Neuronal stem cell (in vitro differentiated cells): ENCODE measurements around the gene TXNIP.

ENCODE experiments used
- DNase-seq: peaks from one replicate; pipeline ENCODE4 v3.0.0-alpha.2; 2013; ENCODE audit warnings: low spot score
- H2AFZ ChIP-seq: one replicate; pipeline ENCODE4 v1.6.1; 2013; ENCODE audit warnings: mild to moderate bottlenecking, low read length, inconsistent platforms
- H2AK5ac ChIP-seq: 2 replicates; pipeline ENCODE4 v1.6.1; 2013; ENCODE audit warnings: low read depth, mild to moderate bottlenecking, inconsistent platforms, low read length, moderate library complexity, mixed read lengths
- H2BK120ac ChIP-seq: 2 replicates; pipeline ENCODE4 v1.6.1; 2013; ENCODE audit warnings: low read depth, mild to moderate bottlenecking, inconsistent platforms, low read length, moderate library complexity, mixed read lengths
- H2BK12ac ChIP-seq: one replicate; pipeline ENCODE4 v1.6.1; 2013; ENCODE audit warnings: low read length, inconsistent platforms
- H2BK15ac ChIP-seq: 2 replicates; pipeline ENCODE4 v1.6.1; 2013; ENCODE audit warnings: mild to moderate bottlenecking, low read length, inconsistent platforms, mixed read lengths
- H2BK5ac ChIP-seq: one replicate; pipeline ENCODE4 v1.6.1; 2013; ENCODE audit warnings: inconsistent platforms, mild to moderate bottlenecking, low read length, moderate library complexity
- H3K14ac ChIP-seq: one replicate; pipeline ENCODE4 v1.6.1; 2013; ENCODE audit warnings: low read length, inconsistent platforms
- H3K18ac ChIP-seq: 2 replicates; pipeline ENCODE4 v1.6.1; 2013; ENCODE audit warnings: low read length, inconsistent platforms
- H3K23ac ChIP-seq: 2 replicates; pipeline ENCODE4 v1.6.1; 2013; ENCODE audit warnings: low read depth, mild to moderate bottlenecking, mixed read lengths, low read length, inconsistent platforms; ENCODE audit not compliant: poor library complexity
- H3K27ac ChIP-seq: replicated peaks from 3 replicates; pipeline ENCODE4 v1.5.1; 2013; ENCODE audit warnings: low read length, inconsistent platforms
- H3K27me3 ChIP-seq, 3 experiments: 2 replicates each; pipeline ENCODE4 v1.6.1; 2013; ENCODE audit warnings: low read length in 3 of 3, mild to moderate bottlenecking in 2 of 3, inconsistent platforms in 1 of 3, low read depth in 1 of 3, mixed read lengths in 1 of 3, moderate library complexity in 1 of 3; ENCODE audit not compliant: control insufficient read depth in 3 of 3, insufficient read depth in 3 of 3
- H3K36me3 ChIP-seq, 2 donors: replicated peaks in 1 of 2; 2 replicates each; pipeline ENCODE4 v1.6.1; 2013; ENCODE audit warnings: low read length in 2 of 2; ENCODE audit not compliant: control insufficient read depth in 2 of 2, insufficient read depth in 2 of 2
- H3K4ac ChIP-seq: 2 replicates; pipeline ENCODE4 v1.6.1; 2013; ENCODE audit warnings: inconsistent platforms, mild to moderate bottlenecking, low read length, moderate library complexity
- H3K4me1 ChIP-seq, 2 donors: 1 replicate in 1 of 2; 2 replicates in 1 of 2; pipeline ENCODE4 v1.6.1; 2013; ENCODE audit warnings: low read length in 2 of 2, low read depth in 1 of 2; ENCODE audit not compliant: control insufficient read depth in 2 of 2, insufficient read depth in 1 of 2
- H3K4me2 ChIP-seq: one replicate; pipeline ENCODE4 v1.6.1; 2013; ENCODE audit warnings: mild to moderate bottlenecking, low read length, inconsistent platforms; ENCODE audit not compliant: insufficient read depth, poor library complexity, severe bottlenecking
- H3K4me3 ChIP-seq, 2 donors: 2 replicates each; pipeline ENCODE4 v1.5.1; 2013; ENCODE audit warnings: low read length in 2 of 2, mild to moderate bottlenecking in 2 of 2, inconsistent platforms in 1 of 2, moderate library complexity in 1 of 2
- H3K79me1 ChIP-seq: one replicate; pipeline ENCODE4 v1.6.1; 2013; ENCODE audit warnings: low read depth, mild to moderate bottlenecking, inconsistent platforms, low read length, moderate library complexity
- H3K9ac ChIP-seq: one replicate; pipeline ENCODE4 v1.6.1; 2013; ENCODE audit warnings: mild to moderate bottlenecking, low read depth, low read length, inconsistent platforms; ENCODE audit not compliant: poor library complexity
- H3K9me3 ChIP-seq, 2 donors: replicated peaks in 1 of 2; 2 replicates each; pipeline versions ENCODE3 to v1.6.1; 2013; ENCODE audit warnings: low read length in 2 of 2, mild to moderate bottlenecking in 2 of 2, inconsistent platforms in 1 of 2, low read depth in 1 of 2, mixed read lengths in 1 of 2, moderate library complexity in 1 of 2; ENCODE audit not compliant: control insufficient read depth in 2 of 2, insufficient read depth in 1 of 2
- H4K8ac ChIP-seq: one replicate; pipeline ENCODE4 v1.6.1; 2013; ENCODE audit warnings: low read depth, mild to moderate bottlenecking, inconsistent platforms, low read length, moderate library complexity
- H4K91ac ChIP-seq: one replicate; pipeline ENCODE4 v1.6.1; 2013; ENCODE audit warnings: low read length, low read depth, mild to moderate bottlenecking, inconsistent platforms; ENCODE audit not compliant: poor library complexity
- WGBS, 2 donors: extraction: QIAGEN DNeasy Blood & Tissue Kit; methylation state at CpG; one replicate each; pipeline ENCODE4 v1.1.7; 2013; ENCODE audit warnings: missing lambda C conversion rate in 2 of 2, mixed read lengths in 1 of 2; ENCODE audit not compliant: insufficient read length in 2 of 2, insufficient replicate concordance in 1 of 2; ENCODE audit errors: extremely low coverage in 2 of 2; 5-methylcytosine and 5-hydroxymethylcytosine counted together

The TXNIP gene

GRCh38 chr1:145983960-145984830 lies 12.2 kb downstream of the TXNIP start:
- Histone ChIP-seq H3K4ac (no peak overlapping the region), H2AFZ (no peak overlapping the region), H2BK15ac (no peak overlapping the region), H3K27me3 (no peaks in the 10 kb centered on the region), H2BK12ac (no peak overlapping the region), H3K23ac (no peak overlapping the region), H3K9me3 (no peaks in the 10 kb centered on the region), H3K4me3 (no peak overlapping the region), H2AK5ac (no peak overlapping the region), H3K9ac (no peak overlapping the region), H3K4me2 (no peak overlapping the region), H3K18ac (no peak overlapping the region), H3K27ac (no peak overlapping the region), H3K36me3 (no peaks in the 10 kb centered on the region), H3K4me1 (peaks cover 11 to 28% of the 10 kb centered on the region in 2 donors), H3K14ac (no peak overlapping the region), H4K91ac (no peak overlapping the region), H2BK5ac (no peak overlapping the region), H4K8ac (no peak overlapping the region), H2BK120ac (no peak overlapping the region), H3K79me1 (no peaks in the 10 kb centered on the region)
- DNase-seq = no peak
- no CpG with 5 or more reads among the region's 12 CpGs for WGBS, 2 donors

- H3K27ac ChIP-seq = no peak overlapping the region
- H3K36me3 ChIP-seq = no peaks in the 10 kb centered on the region
- H2BK15ac ChIP-seq = no peak overlapping the region
- no peak overlapping the region for H3K9ac ChIP-seq
- no peak overlapping the region for H2BK12ac ChIP-seq
- WGBS, 2 donors = no CpG with 5 or more reads among the region's 1 CpG
- no peak overlapping the region for H4K91ac ChIP-seq
- no peaks in the 10 kb centered on the region for H3K9me3 ChIP-seq
- no peak overlapping the region for H3K4me3 ChIP-seq
- no peaks in the 10 kb centered on the region for H3K27me3 ChIP-seq
- H4K8ac ChIP-seq = no peak overlapping the region
- H3K79me1 ChIP-seq = no peaks in the 10 kb centered on the region
- H3K4me2 ChIP-seq = no peak overlapping the region
- H3K4me1 ChIP-seq = peaks cover 16 to 37% of the 10 kb centered on the region in 2 donors
- no peak overlapping the region for H3K23ac ChIP-seq
- no peak overlapping the region for H2AFZ ChIP-seq
- no peak for DNase-seq
- no peak overlapping the region for H3K18ac ChIP-seq
- H2BK120ac ChIP-seq = no peak overlapping the region
- H2AK5ac ChIP-seq = no peak overlapping the region
- H3K4ac ChIP-seq = no peak overlapping the region
- no peak overlapping the region for H2BK5ac ChIP-seq
- no peak overlapping the region for H3K14ac ChIP-seq
Observed at GRCh38 chr1:145983206-145983675, 13.1 kb downstream of the TXNIP start.

- Histone ChIP-seq H2AK5ac (no peak overlapping the region), H3K36me3 (no peaks in the 10 kb centered on the region), H3K4ac (no peak overlapping the region), H2BK120ac (no peak overlapping the region), H3K27ac (no peak overlapping the region), H3K27me3 (no peaks in the 10 kb centered on the region), H4K8ac (no peak overlapping the region), H3K23ac (no peak overlapping the region), H2BK12ac (no peak overlapping the region), H3K9me3 (no peaks in the 10 kb centered on the region), H3K4me3 (no peak overlapping the region), H2AFZ (no peak overlapping the region), H3K79me1 (no peaks in the 10 kb centered on the region), H2BK5ac (no peak overlapping the region), H3K4me2 (no peak overlapping the region), H3K14ac (no peak overlapping the region), H2BK15ac (no peak overlapping the region), H3K9ac (no peak overlapping the region), H4K91ac (no peak overlapping the region), H3K4me1 (peaks cover 16 to 44% of the 10 kb centered on the region in 2 donors), H3K18ac (no peak overlapping the region)
- DNase-seq = no peak
- WGBS, 2 donors = no CpG with 5 or more reads among the region's 6 CpGs
Observed at GRCh38 chr1:145982010-145982723, 14.2 kb downstream of the TXNIP start.

GRCh38 chr1:145980457-145980994 lies 15.9 kb downstream of the TXNIP start:
- H3K9me3 ChIP-seq = no peaks in the 10 kb centered on the region
- H3K4me3 ChIP-seq = no peak overlapping the region
- no peak overlapping the region for H2BK120ac ChIP-seq

More at GRCh38 chr1:145980457-145980994, 15.9 kb downstream of the TXNIP start:
- Histone ChIP-seq H3K79me1 (no peaks in the 10 kb centered on the region), H3K14ac (no peak overlapping the region), H3K18ac (no peak overlapping the region), H3K4me2 (no peak overlapping the region), H2AFZ (no peak overlapping the region), H3K36me3 (no peaks in the 10 kb centered on the region), H3K23ac (no peak overlapping the region), H2BK5ac (no peak overlapping the region), H3K27me3 (no peaks in the 10 kb centered on the region), H4K8ac (no peak overlapping the region), H3K4me1 (peaks cover 12 to 34% of the 10 kb centered on the region in 2 donors), H4K91ac (no peak overlapping the region), H3K4ac (no peak overlapping the region), H2AK5ac (no peak overlapping the region), H3K27ac (no peak overlapping the region), H2BK15ac (no peak overlapping the region), H2BK12ac (no peak overlapping the region), H3K9ac (no peak overlapping the region)
- WGBS, 2 donors = no CpG with 5 or more reads among the region's 1 CpG
- no peak for DNase-seq
